NOMO-1 treated with DMSO at 0.1 percent for 48 hours (cell line): Measurements from ENCODE around the gene PTHLH.
A peak's percentile ranks its signal among the peaks of the same experiment; 100 is the strongest.

Experiments used
- DNase-seq: peaks from one replicate; lab custom pipeline; 2025; ENCODE audit not compliant: unreplicated experiment; lab: John Stamatoyannopoulos, UW

PTHLH gene

GRCh38 chr12:27975222-27976136, 2.9 kb upstream of the PTHLH start:
- DNase-seq = no peak

DNA sequence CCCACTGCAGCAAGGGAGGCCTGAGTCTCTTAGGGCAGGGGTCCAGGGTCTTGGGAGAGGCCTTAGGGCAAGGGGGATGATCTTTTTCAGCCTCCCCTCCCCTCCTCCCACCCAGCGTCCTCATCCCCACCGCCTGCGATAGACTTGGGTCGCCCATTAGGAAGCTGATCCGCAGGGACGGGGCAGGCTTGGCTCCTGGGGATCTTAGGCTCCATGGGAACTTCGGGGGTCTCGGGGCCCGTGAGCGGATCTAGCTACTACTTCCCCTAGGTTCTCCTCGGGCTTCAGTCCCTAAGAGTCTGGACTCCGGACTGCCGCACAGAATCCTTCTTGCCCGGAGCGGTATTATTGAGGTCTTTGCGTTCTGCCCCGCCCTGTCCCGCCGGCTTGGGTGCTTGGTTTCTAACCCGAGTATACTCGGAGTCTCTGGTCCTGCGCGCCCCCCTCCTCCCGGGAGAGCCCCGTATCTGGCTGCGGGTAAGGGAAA, 2.2 kb upstream of the PTHLH start:
- no peak for DNase-seq

GRCh38 chr12:27973487-27973890, 956 bp upstream of the PTHLH start:
- DNase-seq = no peak

- DNase-seq = no peak
Measured at GRCh38 chr12:27971606-27972005, 927 bp downstream of the PTHLH start.

GRCh38 chr12:27971121-27971489, 1.4 kb downstream of the PTHLH start:
- DNase-seq = no peak

GRCh38 chr12:27970401-27971120, 2.0 kb downstream of the PTHLH start:
- DNase-seq = no peak

GRCh38 chr12:27969624-27970400, 2.7 kb downstream of the PTHLH start:
- DNase-seq = peak; percentile 40

GRCh38 chr12:27968972-27969623, 3.4 kb downstream of the PTHLH start:
- no peak for DNase-seq

GRCh38 chr12:27967551-27968054, 4.9 kb downstream of the PTHLH start:
- no peak for DNase-seq

DNA sequence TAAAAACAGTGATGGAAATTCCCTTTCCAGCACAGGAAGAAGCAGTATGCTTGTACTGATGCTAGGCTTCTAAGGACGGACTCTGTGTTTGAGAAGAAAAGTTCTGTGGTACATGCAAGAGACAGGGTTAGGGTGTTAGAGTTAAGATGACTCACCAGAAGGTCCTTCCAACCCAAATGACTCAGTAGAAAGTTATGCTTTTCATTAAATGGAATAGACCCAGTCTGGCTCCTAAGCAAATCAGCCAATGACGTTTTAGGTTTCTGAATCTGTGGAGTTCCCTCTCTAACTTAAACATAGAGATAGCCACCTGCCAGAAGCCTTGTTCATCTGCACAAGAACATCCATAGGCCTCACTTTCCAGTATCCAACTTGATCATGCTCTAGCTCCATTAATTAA, 5.7 kb downstream of the PTHLH start:
- no peak for DNase-seq

DNA sequence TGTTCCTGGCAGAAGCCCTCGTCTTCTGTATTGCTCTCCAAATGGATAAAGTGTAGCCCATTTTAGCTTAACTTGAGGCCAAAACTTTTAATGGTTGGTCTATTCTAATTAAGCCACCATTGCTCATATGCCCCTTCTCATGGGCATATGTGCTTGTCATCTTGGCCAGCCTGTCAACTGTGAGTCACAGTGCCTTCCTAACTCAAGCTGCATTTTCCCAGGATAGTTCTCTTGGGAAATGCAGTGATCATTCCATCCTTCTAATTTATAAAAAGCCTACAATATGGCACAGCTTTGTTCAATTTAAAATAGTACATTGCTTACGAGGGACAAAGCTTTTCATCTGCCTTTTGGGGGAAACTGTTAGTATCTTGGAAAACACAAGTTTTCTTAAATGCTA, 6.6 kb downstream of the PTHLH start:
- no peak for DNase-seq

DNA sequence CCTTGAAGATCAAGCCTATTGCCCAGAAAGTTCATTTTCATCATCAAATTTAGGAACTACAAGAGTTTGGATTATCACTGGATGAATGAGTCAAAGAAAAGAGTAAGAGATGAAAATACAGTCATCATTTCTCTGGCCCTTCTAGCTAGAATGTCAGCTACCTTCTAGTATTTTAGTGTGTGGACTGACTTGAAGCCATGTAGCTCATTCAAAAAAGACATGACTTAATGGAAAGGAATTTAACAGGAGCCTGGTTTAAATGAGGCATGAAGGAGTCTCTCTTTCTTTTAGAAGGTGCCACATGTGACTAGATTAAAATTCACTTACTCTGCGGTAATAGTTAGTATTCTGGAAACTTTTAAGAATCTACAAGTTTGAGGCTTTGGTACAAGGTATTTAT, 7.1 kb downstream of the PTHLH start:
- no peak for DNase-seq

GRCh38 chr12:27964123-27964522, 8.4 kb downstream of the PTHLH start:
- DNase-seq = no peak

DNA sequence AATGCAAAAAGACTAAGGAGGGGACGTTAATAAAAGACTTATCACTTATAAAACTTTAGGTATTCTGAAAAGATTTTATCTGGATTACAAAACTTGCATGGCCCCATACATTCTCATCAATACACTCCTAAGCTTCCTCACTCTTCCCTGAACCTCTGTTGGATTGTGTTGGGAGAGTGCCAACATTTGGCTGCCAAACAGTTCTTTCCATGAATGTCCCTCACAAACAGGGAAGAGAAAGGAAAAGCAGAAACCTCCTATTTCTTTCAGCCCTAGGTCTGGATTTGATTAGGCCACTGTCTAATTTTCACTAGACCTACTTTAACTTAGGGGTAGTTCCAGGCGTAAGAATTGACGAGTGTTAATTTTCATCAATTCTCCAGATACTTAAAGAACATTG, 11.7 kb downstream of the PTHLH start:
- no peak for DNase-seq

DNA sequence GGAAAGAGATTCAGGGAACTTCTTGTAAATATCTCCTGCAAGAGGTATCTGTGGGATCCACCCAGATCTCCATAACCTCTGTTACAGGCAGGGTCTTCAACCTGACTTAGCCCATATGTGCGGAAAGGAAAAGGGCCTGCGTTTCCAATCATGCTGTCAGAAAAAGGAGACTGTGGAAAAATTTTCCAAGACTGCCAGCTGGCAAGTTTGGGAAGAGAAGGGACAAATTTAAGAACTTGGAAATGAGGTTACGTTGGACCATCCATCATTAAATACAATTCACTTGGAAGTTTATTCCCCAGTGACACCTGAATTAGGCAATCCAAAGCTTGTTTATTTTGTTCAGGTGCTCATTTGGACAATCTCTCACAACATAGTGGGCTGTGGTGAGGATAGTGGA, 13.9 kb downstream of the PTHLH start:
- DNase-seq = no peak

DNA sequence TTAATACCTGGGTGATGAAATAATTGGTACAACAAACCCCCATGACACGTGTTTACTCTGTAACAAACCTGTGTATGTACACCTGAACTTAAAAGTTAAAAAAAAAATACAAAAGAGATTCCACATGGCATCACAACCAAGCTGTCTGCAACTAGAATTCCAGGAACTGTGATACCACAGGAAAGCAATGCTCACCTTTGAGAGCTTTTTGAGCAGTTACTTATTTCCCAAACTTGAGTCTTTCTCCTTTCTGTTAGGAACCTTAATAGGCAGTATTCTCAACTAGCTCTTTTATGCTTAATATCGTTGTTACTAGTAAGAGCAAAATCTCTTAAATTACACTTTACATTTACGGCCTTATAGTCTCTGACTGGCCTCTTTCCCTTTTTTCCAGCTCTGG, 15.2 kb downstream of the PTHLH start:
- DNase-seq = no peak

- no peak for DNase-seq
Measured at GRCh38 chr12:27953817-27954216, 18.7 kb downstream of the PTHLH start.

DNA sequence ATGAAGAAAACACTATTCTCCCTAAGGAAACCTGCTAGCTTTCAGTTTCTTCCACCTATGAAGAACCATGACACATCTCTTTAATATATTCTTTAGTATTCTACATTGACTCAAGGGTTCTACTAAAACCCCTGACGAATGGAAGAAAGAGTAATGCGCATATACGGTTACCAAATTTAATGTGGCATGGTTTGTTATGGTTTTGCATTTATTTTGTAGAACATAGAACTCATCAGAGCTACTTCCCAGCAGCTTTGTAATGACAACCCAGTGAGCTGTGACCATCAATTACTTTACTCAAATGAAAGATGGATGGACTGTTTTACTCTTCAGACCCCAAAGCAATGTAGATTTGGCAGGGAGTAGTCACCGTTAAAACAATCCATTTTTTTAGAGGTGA, 19.2 kb downstream of the PTHLH start:
- DNase-seq = no peak

DNA sequence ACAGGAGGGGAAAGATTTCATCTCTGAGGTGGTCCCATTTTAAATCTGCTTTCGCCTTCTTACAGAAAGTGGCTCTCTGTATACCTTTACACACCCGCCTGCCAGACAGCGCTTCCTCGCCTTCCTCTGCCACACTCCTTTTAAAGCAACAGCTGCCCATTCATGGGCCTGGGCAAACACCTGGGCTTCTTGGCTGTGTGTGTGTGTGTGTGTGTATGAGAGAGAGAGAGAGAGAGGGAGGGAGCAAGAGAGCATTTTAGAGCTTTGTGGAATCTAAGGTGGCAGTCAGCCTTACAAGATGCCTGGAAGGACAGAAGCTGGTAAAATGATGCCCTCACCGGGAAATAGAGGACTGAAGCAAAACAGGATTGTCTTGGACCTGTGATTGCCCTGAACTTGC, 20.0 kb downstream of the PTHLH start:
- DNase-seq = no peak

- DNase-seq = no peak
Measured at GRCh38 chr12:27951898-27952297, 20.6 kb downstream of the PTHLH start.

DNA sequence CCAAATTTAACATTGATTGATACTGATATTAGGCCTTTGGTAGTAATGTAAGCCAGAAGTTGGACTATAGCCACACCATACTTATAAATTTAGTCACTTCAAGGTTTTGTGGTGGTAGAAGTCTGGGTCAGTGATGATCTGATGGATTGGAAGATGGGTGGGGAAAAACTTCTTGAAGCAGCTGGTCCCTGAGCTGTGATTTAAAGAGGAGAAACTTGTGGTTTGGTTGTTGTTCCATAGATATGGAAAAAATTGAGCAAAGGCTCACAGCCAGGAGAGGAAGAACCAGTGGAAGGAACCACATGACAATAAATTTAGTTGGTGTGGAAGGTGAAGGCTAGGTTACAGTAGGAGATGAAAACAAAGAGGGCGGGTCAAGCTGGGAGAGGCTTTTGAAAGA, 26.1 kb downstream of the PTHLH start:
- no peak for DNase-seq
